HepG2 (cell line): ENCODE data around the gene NDUFC1. TPM values are rescaled to one million over a fixed set of nuclear protein-coding genes. Genes with fewer than 3 reads are reported as not detected.
A peak's percentile ranks its signal among the peaks of the same experiment; 100 is the strongest.

Experiments
- ASH2L ChIP-seq: fragments of 300-600, 200-600 bp; sonication (generic); IDR thresholded peaks from 2 replicates; pipeline ENCODE4 v1.7.0; 2017; ENCODE audit warnings: low read depth, mild to moderate bottlenecking, moderate library complexity, mixed read lengths, low read length; ENCODE audit not compliant: insufficient read length
- CHD2 ChIP-seq: IDR thresholded peaks from 2 replicates; pipeline ENCODE4 v1.6.1; 2011; ENCODE audit warnings: low read depth, low read length, improper control_type of control experiment
- DMTF1 ChIP-seq: sonication (generic); formaldehyde crosslinking; IDR thresholded peaks from 2 replicates; pipeline ENCODE4 v1.4.0; 2020; ENCODE audit warnings: mild to moderate bottlenecking, missing genetic modification reagents
- DZIP1 ChIP-seq: sonication (generic); formaldehyde crosslinking; IDR thresholded peaks from 2 replicates; pipeline ENCODE4 v1.5.0; 2020; ENCODE audit warnings: mild to moderate bottlenecking, missing genetic modification reagents
- FIP1L1 ChIP-seq: fragments of 200-400 bp; formaldehyde crosslinking; IDR thresholded peaks from 2 replicates; pipeline ENCODE4 v1.6.1; 2018; ENCODE audit warnings: low read depth, mild to moderate bottlenecking, low read length, moderate library complexity, borderline replicate concordance; ENCODE audit not compliant: insufficient read depth
- GFI1 ChIP-seq: sonication (generic); formaldehyde crosslinking; IDR thresholded peaks from 2 replicates; pipeline ENCODE4 v1.5.0; 2020; ENCODE audit warnings: missing genetic modification reagents, mild to moderate bottlenecking, borderline replicate concordance
- HNRNPUL1 ChIP-seq: fragments of 200-400 bp; formaldehyde crosslinking; IDR thresholded peaks from 2 replicates; pipeline ENCODE4 v1.6.1; 2017; ENCODE audit warnings: low read depth, mild to moderate bottlenecking, low read length, moderate library complexity
- MXD3 ChIP-seq: IDR thresholded peaks from 2 replicates; pipeline ENCODE4 v1.6.1; 2016; ENCODE audit warnings: mild to moderate bottlenecking, missing biosample characterization, missing genetic modification reagents
- NFE2L1 ChIP-seq: sonication (generic); formaldehyde crosslinking; IDR thresholded peaks from 2 replicates; pipeline ENCODE4 v1.4.0; 2020; ENCODE audit warnings: missing genetic modification reagents, mild to moderate bottlenecking, borderline replicate concordance
- RAD51 ChIP-seq: fragments of 450-650 bp; IDR thresholded peaks from 2 replicates; pipeline ENCODE4 v1.6.1; 2016; ENCODE audit warnings: borderline replicate concordance
- SMYD3 ChIP-seq: sonication (generic); formaldehyde crosslinking; IDR thresholded peaks from 2 replicates; pipeline ENCODE4 v1.8.1; 2023; ENCODE audit warnings: mild to moderate bottlenecking, missing genetic modification reagents
- TFDP1 ChIP-seq: IDR thresholded peaks from 2 replicates; pipeline ENCODE4 v1.6.1; 2016; ENCODE audit warnings: missing compliant biosample characterization, missing genetic modification reagents, borderline replicate concordance
- ZBTB46 ChIP-seq: sonication (generic); formaldehyde crosslinking; IDR thresholded peaks from 2 replicates; pipeline ENCODE4 v1.4.0; 2020; ENCODE audit warnings: mild to moderate bottlenecking, missing genetic modification reagents, borderline replicate concordance
- ZFP90 ChIP-seq: sonication (generic); formaldehyde crosslinking; IDR thresholded peaks from 2 replicates; pipeline ENCODE4 v1.8.0; 2022; ENCODE audit warnings: missing genetic modification reagents, mild to moderate bottlenecking, inconsistent platforms, borderline replicate concordance
- ZNF329 ChIP-seq: sonication (generic); formaldehyde crosslinking; IDR thresholded peaks from 2 replicates; pipeline ENCODE4 v1.9.0; 2021; ENCODE audit warnings: low read depth, mild to moderate bottlenecking, missing genetic modification reagents
- ZNF441 ChIP-seq: sonication (generic); formaldehyde crosslinking; IDR thresholded peaks from 2 replicates; pipeline ENCODE4 v1.7.0; 2021; ENCODE audit warnings: missing genetic modification reagents, borderline replicate concordance
- ZNF768 ChIP-seq: sonication (generic); formaldehyde crosslinking; IDR thresholded peaks from 2 replicates; pipeline ENCODE4 v1.4.0; 2020; ENCODE audit warnings: missing genetic modification reagents
- ZNF878 ChIP-seq: sonication (generic); formaldehyde crosslinking; IDR thresholded peaks from 2 replicates; pipeline ENCODE4 v1.8.1; 2023; ENCODE audit warnings: mild to moderate bottlenecking, missing genetic modification reagents, moderate library complexity
- ZSCAN22 ChIP-seq: sonication (generic); formaldehyde crosslinking; IDR thresholded peaks from 2 replicates; pipeline ENCODE4 v1.4.0; 2020; ENCODE audit warnings: mild to moderate bottlenecking, missing genetic modification reagents
- polyA plus RNA-seq, 8 experiments: library from polyadenylated mRNA; depleted of rRNA in 3 of 8; stranded (reverse) in 7 of 8; unstranded in 1 of 8; fragments of >200 nt; fragmentation: Illumina TruSeq in 4 of 8; extraction: Trizol in 4 of 8; gene quantifications; 2 replicates each; pipeline versions ENCODE4 v1.2.1 to v1.2.3, GENCODE V29; 2011 to 2016; ENCODE audit warnings: low read depth in 4 of 8, missing spikeins in 1 of 8, mixed read lengths in 1 of 8; ENCODE audit not compliant: insufficient read depth in 1 of 8
- total RNA-seq, 5 experiments: library from RNA; depleted of rRNA; stranded (reverse); fragments of >200 nt; fragmentation: Illumina TruSeq; extraction: Trizol; gene quantifications; 2 replicates each; pipeline ENCODE4 v1.2.3, GENCODE V29; 2016; ENCODE audit warnings: low read depth in 1 of 5

Gene NDUFC1
- total and polyA plus RNA-seq, 2 of the 13 experiments (the other 11 are each of a cell fraction or from before 2014, with no cell fraction given) = 43.4 to 96.4 TPM

GRCh38 chr4:139295206-139295941 is 6.9 kb downstream of the NDUFC1 start (continued):
- 0 out of 2 replicates have a peak, but pooled peaks have one; percentile 62 for TF ChIP-seq DZIP1 (CRISPR knock-in tag)
- TF ChIP-seq ZBTB46 (CRISPR knock-in tag) = no peak
- peak; percentile 37; the same call in 1 of the 2 replicates for TF ChIP-seq TFDP1
- TF ChIP-seq ZNF441 (CRISPR knock-in tag) = no peak; the same call in 1 of the 2 replicates
- no peak for TF ChIP-seq CHD2
- TF ChIP-seq SMYD3 (CRISPR knock-in tag) = peak; percentile 36
- TF ChIP-seq ZNF329 (CRISPR knock-in tag) = no peak
- peak; percentile 76; the same call in 1 of the 2 replicates for TF ChIP-seq ZNF768 (CRISPR knock-in tag)
- TF ChIP-seq GFI1 (CRISPR knock-in tag) = peak; percentile 80
- TF ChIP-seq DMTF1 = no peak
- TF ChIP-seq MXD3 = peak; percentile 62; the same call in 1 of the 2 replicates
- no peak; the same call in 1 of the 2 replicates for TF ChIP-seq HNRNPUL1
- TF ChIP-seq ZSCAN22 = no peak
- peak; percentile 77; the same call in 1 of the 2 replicates for TF ChIP-seq ZFP90 (CRISPR knock-in tag)
- TF ChIP-seq NFE2L1 (CRISPR knock-in tag) = peak; percentile 43; the same call in 1 of the 2 replicates
- TF ChIP-seq ZNF878 (CRISPR knock-in tag) = no peak
- no peak for TF ChIP-seq RAD51
- peak; percentile 78 for TF ChIP-seq ASH2L
- no peak for TF ChIP-seq FIP1L1
